HG03175 (cell line): ENCODE data around the gene PCCA.

Experiments used
- ATAC-seq: cut with Tn5 transposase; IDR thresholded peaks from one replicate; pipeline ENCODE4 v1.9.1; 2021; ENCODE audit warnings: mild to moderate bottlenecking, moderate library complexity; ENCODE audit not compliant: unreplicated experiment

Gene PCCA

GRCh38 chr13:100497389-100497788 lies 408.5 kb downstream of the PCCA start:
- no peak for ATAC-seq

- ATAC-seq, result no peak
Measured at GRCh38 chr13:100502446-100502845, 413.6 kb downstream of the PCCA start.

- ATAC-seq, result no peak
Measured at GRCh38 chr13:100503622-100504021, 414.7 kb downstream of the PCCA start.

- peak; percentile 58 for ATAC-seq
Measured at GRCh38 chr13:100506154-100506553, 417.3 kb downstream of the PCCA start.

GRCh38 chr13:100506600-100507422 lies 417.9 kb downstream of the PCCA start:
- no peak for ATAC-seq

- ATAC-seq, result no peak
Measured at GRCh38 chr13:100508455-100508854, 419.6 kb downstream of the PCCA start.

- no peak for ATAC-seq
Measured at GRCh38 chr13:100508996-100509395, 420.1 kb downstream of the PCCA start.

- ATAC-seq, result no peak
Measured at GRCh38 chr13:100510208-100510957, 421.5 kb downstream of the PCCA start.

GRCh38 chr13:100511466-100511865 lies 422.6 kb downstream of the PCCA start:
- no peak for ATAC-seq

- no peak for ATAC-seq
Measured at GRCh38 chr13:100512422-100512821, 423.5 kb downstream of the PCCA start.

- no peak for ATAC-seq
Measured at GRCh38 chr13:100513171-100513570, 424.3 kb downstream of the PCCA start.

GRCh38 chr13:100513987-100514670 lies 425.2 kb downstream of the PCCA start:
- ATAC-seq, result no peak

- ATAC-seq, result peak; percentile 97
Measured at GRCh38 chr13:100514788-100515409, 426.0 kb downstream of the PCCA start.

- no peak for ATAC-seq
Measured at GRCh38 chr13:100515410-100515800, 426.5 kb downstream of the PCCA start.

- no peak for ATAC-seq
Measured at GRCh38 chr13:100517135-100517534, 428.2 kb downstream of the PCCA start.

GRCh38 chr13:100517728-100518127 lies 428.8 kb downstream of the PCCA start:
- no peak for ATAC-seq

GRCh38 chr13:100518394-100519062 lies 429.6 kb downstream of the PCCA start:
- no peak for ATAC-seq

- ATAC-seq, result no peak
Measured at GRCh38 chr13:100519626-100520025, 430.7 kb downstream of the PCCA start.

GRCh38 chr13:100520936-100521850 lies 432.3 kb downstream of the PCCA start:
- no peak for ATAC-seq
